Neural cell (in vitro differentiated cells): ENCODE results near the gene C10orf120. TPM values are rescaled to one million over a fixed set of nuclear protein-coding genes. Genes with fewer than 3 reads are reported as not detected.

Experiments used
- H2AFZ ChIP-seq: fragments of 200-600, 300-800 bp; sonication (generic), shearing (Covaris generic); 2 replicates; pipeline ENCODE4 v1.6.0; 2014; ENCODE audit warnings: low read depth, mild to moderate bottlenecking, antibody characterized with exemption, low read length, moderate library complexity
- H3F3A ChIP-seq: fragments of 200-600 bp; shearing (Covaris generic); 2 replicates; pipeline ENCODE4 v1.6.1; 2016; ENCODE audit warnings: mild to moderate bottlenecking, moderate library complexity, mixed read lengths, antibody characterized with exemption, low read length; ENCODE audit not compliant: insufficient read depth, poor library complexity, severe bottlenecking
- H3K27ac ChIP-seq: fragments of 200-600, 300-800 bp; sonication (generic), shearing (Covaris generic); 2 replicates; pipeline ENCODE4 v1.5.1; 2014; ENCODE audit warnings: mild to moderate bottlenecking, low read length, moderate library complexity
- H3K27me3 ChIP-seq: fragments of 300-800, 200-600 bp; sonication (generic), shearing (Covaris generic); 2 replicates; pipeline ENCODE4 v1.6.0; 2014; ENCODE audit warnings: mild to moderate bottlenecking, low read depth, low read length, moderate library complexity; ENCODE audit not compliant: insufficient read depth
- H3K36me3 ChIP-seq: fragments of 300-800, 200-600 bp; sonication (generic), shearing (Covaris generic); 2 replicates; pipeline ENCODE4 v1.5.1; 2014; ENCODE audit warnings: mild to moderate bottlenecking, antibody characterized with exemption, low read length, moderate library complexity; ENCODE audit not compliant: insufficient read depth
- H3K4me2 ChIP-seq: fragments of 300-800, 200-600 bp; sonication (generic), shearing (Covaris generic); 2 replicates; pipeline ENCODE4 v1.6.0; 2014; ENCODE audit warnings: mild to moderate bottlenecking, low read length
- H3K4me3 ChIP-seq: fragments of 300-800, 200-600 bp; sonication (generic), shearing (Covaris generic); 2 replicates; pipeline ENCODE4 v1.5.1; 2014; ENCODE audit warnings: mild to moderate bottlenecking, low read length, moderate library complexity
- H3K79me2 ChIP-seq: fragments of 200-600 bp; shearing (Covaris generic); replicated peaks from 2 replicates; pipeline ENCODE4 v1.6.0; 2014; ENCODE audit warnings: mild to moderate bottlenecking, low read length, moderate library complexity; ENCODE audit not compliant: insufficient read depth
- H3K9ac ChIP-seq: fragments of 300-800, 200-600 bp; sonication (generic), shearing (Covaris generic); 2 replicates; pipeline ENCODE4 v1.6.1; 2016; ENCODE audit warnings: mild to moderate bottlenecking, low read length, mixed read lengths
- H3K9me2 ChIP-seq: fragments of 200-600 bp; shearing (Covaris generic); 2 replicates; pipeline ENCODE4 v1.6.1; 2016; ENCODE audit warnings: mild to moderate bottlenecking, low read length, mixed read lengths; ENCODE audit not compliant: insufficient read depth
- H3K9me3 ChIP-seq: fragments of 200-600, 300-800 bp; sonication (generic), shearing (Covaris generic); 2 replicates; pipeline ENCODE4 v1.6.1; 2016; ENCODE audit warnings: mild to moderate bottlenecking, mixed run types, low read length, moderate library complexity, mixed read lengths
- H4K20me1 ChIP-seq: fragments of 200-600 bp; shearing (Covaris generic); 2 replicates; pipeline ENCODE4 v1.6.1; 2016; ENCODE audit warnings: mild to moderate bottlenecking, mixed run types; ENCODE audit not compliant: insufficient read depth
- CTCF ChIP-seq: fragments of 450-650 bp; IDR thresholded peaks from 2 replicates; pipeline ENCODE4 v1.5.1; 2014; ENCODE audit warnings: antibody characterized with exemption, mild to moderate bottlenecking, moderate library complexity; ENCODE audit not compliant: poor library complexity, severe bottlenecking
- EP300 ChIP-seq: fragments of 450-650 bp; conservative IDR thresholded peaks from 2 replicates; pipeline ENCODE4 v1.6.1; 2014; ENCODE audit warnings: antibody characterized with exemption, mild to moderate bottlenecking, moderate library complexity; ENCODE audit not compliant: poor library complexity, severe bottlenecking
- EZH2 ChIP-seq: fragments of 200-600, 300-800 bp; shearing (Covaris generic), sonication (generic); IDR thresholded peaks from 2 replicates; pipeline ENCODE4 v1.6.1; 2014; ENCODE audit warnings: antibody characterized with exemption, low read length, borderline replicate concordance, mild to moderate bottlenecking; ENCODE audit not compliant: insufficient read depth, poor library complexity, severe bottlenecking
- MXI1 ChIP-seq: fragments of 450-650 bp; conservative IDR thresholded peaks from 2 replicates; pipeline ENCODE4 v1.6.1; 2014; ENCODE audit warnings: antibody characterized with exemption, mild to moderate bottlenecking; ENCODE audit not compliant: poor library complexity, severe bottlenecking
- POLR2AphosphoS5 ChIP-seq: IDR thresholded peaks from 2 replicates; pipeline ENCODE4 v1.6.1; 2012
- RAD21 ChIP-seq: fragments of 450-650 bp; conservative IDR thresholded peaks from 2 replicates; pipeline ENCODE4 v1.6.1; 2014; ENCODE audit warnings: antibody characterized with exemption, mild to moderate bottlenecking, moderate library complexity
- SMC3 ChIP-seq: fragments of 450-650 bp; conservative IDR thresholded peaks from 2 replicates; pipeline ENCODE4 v1.6.1; 2014; ENCODE audit warnings: antibody characterized with exemption, mild to moderate bottlenecking, moderate library complexity; ENCODE audit not compliant: poor library complexity
- TAF1 ChIP-seq: IDR thresholded peaks from 2 replicates; pipeline ENCODE4 v1.6.1; 2012; ENCODE audit warnings: low read depth
- polyA plus RNA-seq: library from polyadenylated mRNA; depleted of rRNA; stranded (reverse); fragments of >200 nt; gene quantifications from 2 replicates; pipeline ENCODE4 v1.2.3, GENCODE V29; 2014
- TF ChIP-seq, protein P1 (sequence below): IDR thresholded peaks from 2 replicates; pipeline ENCODE4 v1.6.1; 2012; ENCODE audit warnings: borderline replicate concordance

Gene C10orf120
- polyA plus RNA-seq, 1 donor from 2014 or later: not detected

DNA sequence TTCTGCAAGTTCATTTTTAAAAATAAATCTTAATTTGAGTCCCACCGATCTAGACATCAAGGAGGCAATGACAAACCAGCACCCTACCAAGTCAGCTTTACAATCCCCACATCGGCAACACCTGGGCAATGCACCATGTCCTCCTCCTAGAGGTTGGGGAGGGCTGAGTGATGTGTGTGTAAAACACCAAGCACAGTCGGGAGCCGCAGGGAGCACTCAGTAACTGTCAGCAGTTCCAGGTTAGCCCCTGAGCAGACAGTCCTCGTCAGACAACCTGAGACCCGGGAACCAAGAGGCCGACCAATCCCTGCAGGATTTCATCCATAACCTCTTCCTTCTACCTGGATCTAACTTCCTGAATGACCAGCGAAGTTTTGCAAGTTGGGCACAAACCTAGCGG is 15.9 kb upstream of the C10orf120 start (continued):
- TF ChIP-seq CTCF (no peak), EZH2 (no peak)

DNA sequence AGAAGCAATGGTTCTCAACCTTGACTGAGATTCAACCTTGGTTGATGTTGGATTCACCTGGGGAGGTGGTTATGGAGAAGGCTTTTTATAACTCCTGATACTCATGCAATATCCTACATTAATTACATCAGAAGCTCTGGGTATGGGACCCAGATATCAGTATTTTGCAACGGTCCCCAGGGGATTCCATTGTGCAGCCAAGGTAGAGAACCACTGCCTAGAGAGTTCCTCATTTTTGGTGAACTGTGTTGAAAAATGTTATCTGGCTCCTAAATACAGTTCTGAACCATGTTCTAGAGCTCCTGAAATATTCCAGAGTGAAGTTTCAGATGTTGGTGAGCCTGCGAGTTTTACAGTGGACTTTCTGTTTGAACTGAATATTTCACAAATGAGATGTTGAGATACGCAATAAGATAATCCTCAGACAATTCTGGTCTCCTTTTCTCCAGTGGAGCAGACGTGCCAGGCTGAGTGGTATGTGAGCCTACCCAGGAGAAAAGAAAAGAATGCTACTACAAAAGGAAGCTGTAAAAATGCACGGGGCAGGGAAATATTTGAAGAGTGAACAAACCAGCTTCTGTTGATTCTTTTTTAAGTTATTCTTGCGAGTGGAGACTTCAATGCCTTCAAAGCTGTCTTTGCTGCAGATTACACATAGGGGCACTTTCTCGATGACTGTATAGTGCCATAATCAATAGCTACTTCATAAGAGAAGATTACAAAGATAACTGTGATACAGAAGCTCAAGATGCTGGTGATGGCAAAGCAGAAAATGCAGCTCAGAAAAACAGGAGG is 13.6 kb upstream of the C10orf120 start:
- TF ChIP-seq POLR2AphosphoS5 (no peak), MXI1 (no peak), EZH2 (no peak), EP300 (no peak), SMC3 (no peak), CTCF (no peak), TAF1 (no peak), RAD21 (no peak)
- TF ChIP-seq, protein P1, sequence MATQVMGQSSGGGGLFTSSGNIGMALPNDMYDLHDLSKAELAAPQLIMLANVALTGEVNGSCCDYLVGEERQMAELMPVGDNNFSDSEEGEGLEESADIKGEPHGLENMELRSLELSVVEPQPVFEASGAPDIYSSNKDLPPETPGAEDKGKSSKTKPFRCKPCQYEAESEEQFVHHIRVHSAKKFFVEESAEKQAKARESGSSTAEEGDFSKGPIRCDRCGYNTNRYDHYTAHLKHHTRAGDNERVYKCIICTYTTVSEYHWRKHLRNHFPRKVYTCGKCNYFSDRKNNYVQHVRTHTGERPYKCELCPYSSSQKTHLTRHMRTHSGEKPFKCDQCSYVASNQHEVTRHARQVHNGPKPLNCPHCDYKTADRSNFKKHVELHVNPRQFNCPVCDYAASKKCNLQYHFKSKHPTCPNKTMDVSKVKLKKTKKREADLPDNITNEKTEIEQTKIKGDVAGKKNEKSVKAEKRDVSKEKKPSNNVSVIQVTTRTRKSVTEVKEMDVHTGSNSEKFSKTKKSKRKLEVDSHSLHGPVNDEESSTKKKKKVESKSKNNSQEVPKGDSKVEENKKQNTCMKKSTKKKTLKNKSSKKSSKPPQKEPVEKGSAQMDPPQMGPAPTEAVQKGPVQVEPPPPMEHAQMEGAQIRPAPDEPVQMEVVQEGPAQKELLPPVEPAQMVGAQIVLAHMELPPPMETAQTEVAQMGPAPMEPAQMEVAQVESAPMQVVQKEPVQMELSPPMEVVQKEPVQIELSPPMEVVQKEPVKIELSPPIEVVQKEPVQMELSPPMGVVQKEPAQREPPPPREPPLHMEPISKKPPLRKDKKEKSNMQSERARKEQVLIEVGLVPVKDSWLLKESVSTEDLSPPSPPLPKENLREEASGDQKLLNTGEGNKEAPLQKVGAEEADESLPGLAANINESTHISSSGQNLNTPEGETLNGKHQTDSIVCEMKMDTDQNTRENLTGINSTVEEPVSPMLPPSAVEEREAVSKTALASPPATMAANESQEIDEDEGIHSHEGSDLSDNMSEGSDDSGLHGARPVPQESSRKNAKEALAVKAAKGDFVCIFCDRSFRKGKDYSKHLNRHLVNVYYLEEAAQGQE: no peak
- no peaks in the 10 kb centered on the region for H3K9me2 ChIP-seq
- H3K4me2 ChIP-seq: no peak overlapping the region
- H3F3A ChIP-seq: no peaks in the 10 kb centered on the region
- H3K4me3 ChIP-seq: no peak overlapping the region
- H3K9ac ChIP-seq: no peak overlapping the region
- no peaks in the 10 kb centered on the region for H3K27me3 ChIP-seq
- H3K9me3 ChIP-seq: no peaks in the 10 kb centered on the region
- H4K20me1 ChIP-seq: no peaks in the 10 kb centered on the region
- no peaks in the 10 kb centered on the region for H3K79me2 ChIP-seq
- no peak overlapping the region for H2AFZ ChIP-seq
- no peaks in the 10 kb centered on the region for H3K36me3 ChIP-seq
- no peak overlapping the region for H3K27ac ChIP-seq
